HG03103 (cell line): ENCODE data around the gene AKAP6.

Source experiments
- ATAC-seq: cut with Tn5 transposase; IDR thresholded peaks from one replicate; pipeline ENCODE4 v1.9.1; 2021; ENCODE audit warnings: low read depth; ENCODE audit not compliant: unreplicated experiment

Gene AKAP6

GRCh38 chr14:32513571-32514009 is 184.5 kb downstream of the AKAP6 start:
- no peak for ATAC-seq

DNA sequence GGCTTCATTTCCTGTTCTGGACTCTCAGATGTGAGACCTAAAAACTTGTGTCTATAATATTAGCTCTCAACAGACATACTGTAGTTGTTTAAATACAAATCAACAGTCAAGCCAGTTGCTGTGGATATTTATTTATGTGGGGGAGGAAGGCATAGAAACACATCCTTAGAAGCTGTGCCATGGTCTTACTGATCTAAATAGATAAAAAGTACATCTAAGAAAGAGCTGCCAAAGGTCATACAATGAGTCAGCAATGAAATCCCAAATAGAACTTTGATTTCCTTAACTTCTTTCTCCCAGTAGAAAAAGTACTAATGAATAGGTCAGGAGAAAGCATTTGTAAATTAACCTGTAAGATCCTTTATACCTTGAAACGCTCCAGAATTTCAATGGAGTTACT is 185.1 kb downstream of the AKAP6 start:
- ATAC-seq = no peak

- no peak for ATAC-seq
Observed at GRCh38 chr14:32514681-32515080, 185.6 kb downstream of the AKAP6 start.

GRCh38 chr14:32524609-32525375 is 195.7 kb downstream of the AKAP6 start:
- ATAC-seq = no peak

DNA sequence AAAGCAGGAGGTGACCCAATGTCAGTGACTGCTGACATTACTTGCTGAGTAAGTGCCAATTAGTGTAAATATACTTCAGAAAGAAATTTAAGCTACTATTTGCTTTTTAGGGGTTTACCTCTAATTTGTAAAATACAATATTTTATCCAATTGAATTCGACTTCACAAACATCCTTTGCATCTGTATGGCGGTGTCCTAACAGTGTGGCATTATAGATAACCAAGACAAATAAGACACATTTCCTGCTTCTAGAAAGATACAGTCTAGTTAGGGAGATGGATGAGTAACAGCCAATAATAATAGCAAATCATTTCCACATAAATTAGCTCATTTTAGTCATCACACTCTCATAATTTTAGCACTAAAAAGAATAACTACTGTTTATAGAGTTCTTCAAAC is 196.5 kb downstream of the AKAP6 start:
- no peak for ATAC-seq

GRCh38 chr14:32530800-32531199 is 201.7 kb downstream of the AKAP6 start:
- ATAC-seq = no peak

DNA sequence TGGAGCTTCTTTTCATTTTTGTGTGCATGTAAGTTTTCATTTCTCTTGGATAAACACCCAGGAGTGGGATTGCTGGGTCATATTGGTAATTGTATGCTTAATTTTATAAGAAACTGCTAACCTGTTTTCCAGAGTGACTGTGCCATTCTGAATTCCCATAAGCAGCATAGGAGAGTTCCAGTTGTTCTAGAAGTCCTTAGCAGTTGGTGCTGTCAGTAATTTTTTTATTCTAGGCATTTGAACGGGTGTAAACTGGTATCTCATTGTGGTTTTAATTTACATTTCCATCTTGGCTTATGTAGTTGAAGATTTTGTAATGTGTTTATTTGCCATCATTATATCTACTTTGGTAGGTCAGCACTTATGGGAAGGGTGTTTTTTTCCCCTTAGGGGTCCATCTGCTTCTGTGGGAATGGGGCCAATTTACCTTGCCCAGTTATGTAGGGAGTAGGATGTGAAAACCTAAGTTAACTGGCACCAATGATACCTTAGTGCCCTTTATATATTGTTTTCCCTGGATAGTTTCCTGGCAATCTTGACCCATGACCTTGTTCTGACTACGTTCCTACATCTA is 202.9 kb downstream of the AKAP6 start:
- no peak for ATAC-seq

DNA sequence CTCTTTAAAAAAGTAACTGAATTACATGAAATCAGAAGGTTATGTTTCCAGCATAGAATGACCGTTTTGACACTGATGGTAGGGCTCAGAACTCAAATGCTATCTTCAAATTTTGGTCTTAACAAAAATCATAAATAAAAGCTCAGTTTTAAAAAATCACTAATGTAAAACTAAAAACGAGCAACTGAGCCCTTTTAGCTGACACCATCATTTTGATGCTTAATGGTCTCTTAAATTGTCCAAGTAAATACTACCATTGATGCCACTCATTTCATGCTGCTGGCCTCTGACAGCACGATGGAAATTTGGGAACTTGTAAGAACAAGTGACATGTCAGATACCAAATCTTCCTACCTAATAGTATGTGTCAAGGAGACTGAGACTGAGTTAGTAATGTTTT is 205.0 kb downstream of the AKAP6 start:
- ATAC-seq = no peak

- ATAC-seq = no peak
Observed at GRCh38 chr14:32536175-32536574, 207.1 kb downstream of the AKAP6 start.

GRCh38 chr14:32537166-32537565 is 208.1 kb downstream of the AKAP6 start:
- no peak for ATAC-seq

DNA sequence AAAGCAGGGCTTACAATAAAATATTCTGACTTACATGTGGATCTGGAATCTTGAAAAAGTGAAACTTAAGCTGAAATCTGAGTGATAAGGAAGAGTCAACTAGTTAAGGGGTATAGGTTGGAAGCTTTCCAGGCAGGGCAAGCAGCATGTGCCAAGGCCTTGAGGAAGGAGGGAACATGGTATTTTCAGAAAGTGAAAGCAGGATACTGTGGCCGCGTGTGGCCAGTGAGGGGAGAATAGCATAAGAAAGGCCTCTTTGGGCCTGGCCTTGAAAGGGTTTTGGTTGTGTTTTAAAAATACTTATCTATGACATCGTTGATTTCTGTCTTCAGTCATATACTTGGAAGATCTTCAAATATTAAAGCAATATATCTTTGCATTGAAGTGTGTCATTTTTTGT is 213.4 kb downstream of the AKAP6 start:
- ATAC-seq = no peak

DNA sequence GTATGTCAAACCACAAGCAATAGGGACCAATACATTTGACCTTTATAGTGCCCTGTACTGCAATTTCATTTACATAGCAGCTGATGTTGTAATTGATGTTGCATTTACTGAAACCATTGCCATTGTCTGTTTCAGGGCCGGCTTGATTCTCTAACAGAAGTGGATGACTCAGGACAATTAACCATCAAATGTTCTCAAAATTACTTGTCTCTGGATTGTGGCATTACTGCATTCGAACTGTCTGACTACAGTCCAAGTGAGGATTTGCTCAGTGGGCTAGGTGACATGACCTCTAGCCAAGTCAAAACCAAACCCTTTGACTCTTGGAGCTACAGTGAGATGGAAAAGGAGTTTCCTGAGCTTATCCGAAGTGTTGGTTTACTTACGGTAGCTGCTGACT is 216.0 kb downstream of the AKAP6 start:
- ATAC-seq = no peak

GRCh38 chr14:32545506-32546210 is 216.6 kb downstream of the AKAP6 start:
- no peak for ATAC-seq

DNA sequence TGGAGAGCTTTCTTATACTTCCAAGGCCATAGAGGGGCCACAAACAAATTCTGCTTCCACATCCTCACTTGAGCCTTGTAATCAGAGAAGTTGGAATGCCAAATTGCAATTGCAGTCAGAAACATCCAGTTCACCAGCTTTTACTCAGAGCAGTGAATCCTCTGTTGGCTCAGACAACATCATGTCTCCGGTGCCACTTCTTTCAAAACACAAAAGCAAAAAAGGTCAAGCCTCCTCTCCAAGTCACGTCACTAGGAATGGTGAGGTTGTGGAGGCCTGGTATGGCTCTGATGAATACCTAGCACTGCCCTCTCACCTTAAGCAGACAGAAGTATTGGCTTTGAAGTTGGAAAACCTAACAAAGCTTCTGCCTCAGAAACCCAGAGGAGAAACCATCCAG is 217.1 kb downstream of the AKAP6 start:
- ATAC-seq = no peak

DNA sequence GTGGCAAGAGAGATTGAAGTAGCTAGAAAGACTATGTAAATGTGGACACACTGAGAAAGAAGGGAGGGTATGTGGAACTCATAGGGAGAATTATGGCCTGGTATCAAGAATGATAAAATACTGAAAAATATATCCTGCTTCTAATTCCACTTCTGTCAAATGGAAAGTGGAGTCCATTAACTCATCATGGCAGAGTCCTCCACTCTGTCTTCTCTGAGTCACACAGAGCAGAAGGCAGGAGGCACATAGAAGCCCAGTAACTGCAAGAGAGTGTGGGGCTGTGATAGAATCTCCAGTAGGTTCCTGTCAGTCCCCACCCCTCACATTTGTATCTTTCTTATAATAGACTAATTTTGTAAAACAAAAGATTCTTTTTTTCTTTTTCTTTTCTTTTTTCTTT is 223.7 kb downstream of the AKAP6 start:
- ATAC-seq = no peak

- no peak for ATAC-seq
Observed at GRCh38 chr14:32559048-32559447, 229.9 kb downstream of the AKAP6 start.

DNA sequence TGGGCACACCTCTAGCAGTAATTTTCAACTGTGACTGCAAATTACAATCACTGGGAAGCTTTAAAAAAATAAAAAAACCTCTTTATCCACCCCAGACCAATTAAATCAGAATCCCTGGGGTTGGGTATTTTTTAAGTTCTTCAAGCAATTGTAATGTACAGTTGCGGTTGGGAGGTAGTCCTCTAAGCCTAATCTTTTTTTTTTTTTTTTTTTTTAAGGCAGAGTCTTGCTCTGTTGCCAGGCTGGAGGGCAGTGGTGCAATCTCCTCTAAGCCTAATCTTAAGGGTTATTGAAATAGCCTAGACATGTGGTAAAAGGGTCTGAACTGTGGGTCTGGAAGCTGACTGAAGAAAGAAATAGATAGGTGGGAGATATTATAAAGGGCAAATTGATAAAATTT is 230.5 kb downstream of the AKAP6 start:
- ATAC-seq = no peak

GRCh38 chr14:32560209-32560857 is 231.2 kb downstream of the AKAP6 start:
- ATAC-seq = peak; percentile 75

GRCh38 chr14:32561520-32561919 is 232.4 kb downstream of the AKAP6 start:
- ATAC-seq = no peak

DNA sequence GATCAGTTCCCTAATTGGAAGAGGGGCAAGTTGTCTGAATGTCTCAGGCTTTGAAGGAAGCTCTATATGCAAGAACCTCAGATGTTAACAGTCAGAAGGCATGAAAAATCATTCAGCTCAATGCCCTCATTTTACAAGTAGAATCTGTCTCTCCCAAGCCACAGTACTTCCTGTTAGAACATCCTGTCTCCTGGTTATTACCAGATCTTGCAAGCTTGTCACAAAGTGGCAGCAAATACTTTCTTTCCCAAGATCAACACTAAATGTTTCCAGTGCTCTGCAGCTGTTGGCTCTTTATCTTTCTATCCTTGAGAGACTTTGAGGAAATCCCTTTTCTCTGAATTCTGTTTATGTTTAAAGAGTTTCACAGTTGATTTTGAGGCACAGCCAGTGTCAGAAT is 235.5 kb downstream of the AKAP6 start:
- no peak for ATAC-seq

- no peak for ATAC-seq
Observed at GRCh38 chr14:32565256-32565655, 236.2 kb downstream of the AKAP6 start.
